ENCODE measurements around the gene MAST1.

MAST1 gene

DNA sequence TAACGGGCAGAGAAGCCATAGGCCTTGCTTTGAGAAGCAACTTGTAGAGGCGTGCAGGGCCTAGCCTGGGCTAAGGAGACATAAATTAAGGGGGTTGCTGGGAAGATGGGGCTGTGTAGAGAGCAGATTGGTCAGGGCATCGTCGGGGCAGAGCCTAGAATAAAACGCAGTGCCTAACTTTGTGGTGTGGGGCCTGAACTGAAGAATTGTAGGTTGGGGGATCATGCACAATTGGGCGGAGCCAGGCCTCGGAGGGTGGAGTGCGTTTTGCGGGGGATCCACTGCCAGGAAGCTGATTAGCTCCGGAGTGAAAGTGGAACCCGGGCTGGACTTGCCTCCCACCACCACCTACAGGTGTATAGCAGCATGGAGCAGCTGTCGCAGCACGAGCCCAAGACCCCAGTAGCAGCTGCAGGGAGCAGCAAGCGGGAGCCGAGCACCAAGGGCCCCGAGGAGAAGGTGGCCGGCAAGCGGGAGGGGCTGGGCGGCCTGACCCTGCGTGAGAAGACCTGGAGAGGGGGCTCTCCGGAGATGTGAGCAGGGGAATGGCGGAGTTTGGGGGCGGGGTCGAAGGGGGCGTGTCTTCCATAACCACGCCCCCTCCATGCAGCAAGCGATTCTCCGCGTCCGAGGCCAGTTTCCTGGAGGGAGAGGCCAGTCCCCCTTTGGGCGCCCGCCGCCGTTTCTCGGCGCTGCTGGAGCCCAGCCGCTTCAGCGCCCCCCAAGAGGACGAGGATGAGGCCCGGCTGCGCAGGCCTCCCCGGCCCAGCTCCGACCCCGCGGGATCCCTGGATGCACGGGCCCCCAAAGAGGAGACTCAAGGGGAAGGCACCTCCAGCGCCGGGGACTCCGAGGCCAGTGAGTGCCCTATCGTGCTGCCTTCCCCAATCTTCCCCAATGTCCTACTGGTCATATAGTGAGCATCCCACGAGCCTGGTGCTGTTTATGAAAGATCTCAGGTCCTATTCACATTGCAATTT, 29.1 kb downstream of the MAST1 start:
- Mint-ChIP-seq H3K9me3 (no peaks in the 10 kb centered on the region), H3K4me1 (ENCODE audit: low read depth) (peaks cover 12% of the 10 kb centered on the region), H3K27me3 (ENCODE audit: low read depth) (no peaks in the 10 kb centered on the region), H3K36me3 (ENCODE audit: low read depth) (peaks cover 7% of the 10 kb centered on the region), H3K4me3 (peak overlapping the region; percentile 56), H3K27ac (peak overlapping the region; percentile 26)

- H3K9me3 Mint-ChIP-seq = no peaks in the 10 kb centered on the region
- no peaks in the 10 kb centered on the region for H3K27me3 Mint-ChIP-seq (ENCODE audit: low read depth)
- peaks cover 11% of the 10 kb centered on the region for H3K36me3 Mint-ChIP-seq (ENCODE audit: low read depth)
- no peak overlapping the region for H3K27ac Mint-ChIP-seq
- peaks cover 12% of the 10 kb centered on the region for H3K4me1 Mint-ChIP-seq (ENCODE audit: low read depth)
- H3K4me3 Mint-ChIP-seq = no peak overlapping the region
Measured at GRCh38 chr19:12868540-12869112, 30.3 kb downstream of the MAST1 start.

DNA sequence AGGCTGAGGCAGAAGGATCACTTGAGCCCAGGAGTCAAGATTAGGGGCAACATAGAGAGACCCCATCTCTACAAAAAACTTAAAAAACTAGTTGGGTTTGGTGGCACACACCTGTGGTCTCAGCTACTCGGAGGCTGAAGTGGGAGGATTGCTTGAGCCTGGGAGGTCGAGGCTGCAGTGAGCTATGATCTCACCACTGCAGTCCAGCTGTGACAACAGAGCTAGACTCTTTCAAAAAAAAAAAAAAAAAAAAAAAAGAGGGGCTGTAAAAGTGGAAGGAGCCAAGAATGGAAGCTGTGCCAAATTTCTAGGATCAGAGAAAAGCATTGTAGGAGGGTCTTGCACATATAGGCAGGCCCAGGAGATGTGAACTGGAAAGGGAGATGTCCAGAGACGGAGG, 33.4 kb downstream of the MAST1 start:
- Mint-ChIP-seq H3K27ac (no peak overlapping the region), H3K4me1 (ENCODE audit: low read depth) (peaks cover 8% of the 10 kb centered on the region), H3K27me3 (ENCODE audit: low read depth) (no peaks in the 10 kb centered on the region), H3K36me3 (ENCODE audit: low read depth) (peaks cover 15% of the 10 kb centered on the region), H3K4me3 (no peak overlapping the region), H3K9me3 (no peaks in the 10 kb centered on the region)

- Mint-ChIP-seq H3K27me3 (ENCODE audit: low read depth) (no peaks in the 10 kb centered on the region), H3K4me3 (no peak overlapping the region), H3K36me3 (ENCODE audit: low read depth) (peaks cover 15% of the 10 kb centered on the region), H3K27ac (no peak overlapping the region), H3K9me3 (no peaks in the 10 kb centered on the region), H3K4me1 (ENCODE audit: low read depth) (peaks cover 4% of the 10 kb centered on the region)
Measured at GRCh38 chr19:12872255-12872654, 33.9 kb downstream of the MAST1 start.

DNA sequence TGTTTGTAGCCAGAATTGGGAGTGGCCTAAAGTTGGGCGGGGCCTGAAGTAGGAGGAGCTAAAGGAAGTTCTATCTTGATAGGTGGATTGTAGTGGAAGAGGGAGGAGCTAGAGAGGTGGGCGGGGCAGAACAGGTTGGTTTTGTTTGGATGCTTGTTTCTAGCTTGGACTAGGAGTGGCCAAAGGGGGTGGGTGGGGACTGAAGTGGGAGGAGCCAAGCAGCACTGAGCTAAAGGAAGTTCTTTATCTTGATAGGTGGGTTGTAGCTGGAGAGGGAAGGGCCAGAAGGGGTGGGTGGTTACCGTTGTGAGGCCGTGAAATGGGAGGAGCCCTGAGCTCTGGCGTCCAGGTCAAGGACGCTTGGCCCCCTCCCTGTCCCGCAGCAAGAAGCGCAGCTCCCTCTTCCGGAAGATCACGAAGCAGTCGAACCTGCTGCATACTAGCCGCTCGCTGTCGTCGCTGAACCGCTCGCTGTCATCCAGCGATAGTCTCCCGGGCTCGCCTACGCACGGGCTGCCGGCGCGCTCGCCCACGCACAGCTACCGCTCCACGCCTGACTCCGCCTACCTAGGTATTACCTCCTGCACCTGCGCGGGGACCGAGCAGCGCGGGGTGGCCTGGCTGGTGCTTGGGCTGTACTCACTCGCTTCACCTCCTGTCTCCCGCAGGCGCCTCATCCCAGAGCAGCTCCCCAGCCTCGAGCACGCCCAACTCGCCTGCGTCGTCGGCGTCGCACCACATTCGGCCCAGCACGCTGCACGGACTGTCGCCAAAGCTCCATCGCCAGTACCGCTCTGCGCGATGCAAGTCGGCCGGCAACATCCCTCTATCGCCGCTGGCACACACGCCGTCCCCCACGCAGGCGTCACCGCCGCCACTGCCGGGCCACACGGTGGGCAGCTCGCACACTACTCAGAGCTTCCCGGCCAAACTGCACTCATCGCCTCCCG, 34.9 kb downstream of the MAST1 start:
- no peak overlapping the region for H3K27ac Mint-ChIP-seq
- no peak overlapping the region for H3K4me3 Mint-ChIP-seq
- no peaks in the 10 kb centered on the region for H3K27me3 Mint-ChIP-seq (ENCODE audit: low read depth)
- peaks cover 17% of the 10 kb centered on the region for H3K36me3 Mint-ChIP-seq (ENCODE audit: low read depth)
- H3K4me1 Mint-ChIP-seq (ENCODE audit: low read depth) = peaks cover 4% of the 10 kb centered on the region
- H3K9me3 Mint-ChIP-seq = no peaks in the 10 kb centered on the region

DNA sequence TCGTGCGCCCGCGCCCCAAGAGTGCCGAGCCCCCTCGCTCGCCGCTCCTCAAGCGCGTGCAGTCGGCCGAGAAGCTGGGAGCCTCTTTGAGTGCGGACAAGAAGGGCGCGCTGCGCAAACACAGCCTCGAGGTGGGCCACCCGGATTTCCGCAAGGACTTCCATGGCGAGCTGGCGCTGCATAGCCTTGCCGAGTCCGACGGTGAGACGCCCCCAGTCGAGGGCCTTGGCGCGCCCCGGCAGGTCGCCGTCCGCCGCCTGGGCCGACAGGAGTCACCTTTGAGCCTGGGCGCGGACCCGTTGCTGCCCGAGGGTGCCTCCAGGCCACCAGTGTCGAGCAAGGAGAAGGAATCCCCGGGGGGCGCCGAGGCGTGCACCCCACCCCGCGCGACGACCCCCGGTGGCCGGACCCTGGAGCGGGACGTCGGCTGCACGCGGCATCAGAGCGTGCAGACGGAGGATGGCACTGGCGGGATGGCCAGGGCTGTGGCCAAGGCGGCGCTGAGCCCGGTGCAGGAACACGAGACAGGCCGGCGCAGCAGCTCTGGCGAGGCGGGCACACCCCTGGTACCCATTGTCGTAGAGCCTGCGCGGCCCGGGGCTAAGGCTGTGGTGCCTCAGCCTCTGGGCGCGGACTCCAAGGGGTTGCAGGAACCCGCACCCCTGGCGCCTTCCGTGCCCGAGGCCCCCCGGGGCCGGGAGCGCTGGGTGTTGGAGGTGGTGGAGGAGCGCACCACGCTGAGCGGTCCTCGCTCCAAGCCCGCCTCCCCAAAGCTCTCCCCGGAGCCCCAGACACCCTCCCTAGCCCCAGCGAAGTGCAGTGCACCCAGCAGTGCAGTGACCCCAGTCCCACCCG, 35.8 kb downstream of the MAST1 start:
- no peaks in the 10 kb centered on the region for H3K9me3 Mint-ChIP-seq
- H3K36me3 Mint-ChIP-seq (ENCODE audit: low read depth) = peaks cover 22% of the 10 kb centered on the region

DNA sequence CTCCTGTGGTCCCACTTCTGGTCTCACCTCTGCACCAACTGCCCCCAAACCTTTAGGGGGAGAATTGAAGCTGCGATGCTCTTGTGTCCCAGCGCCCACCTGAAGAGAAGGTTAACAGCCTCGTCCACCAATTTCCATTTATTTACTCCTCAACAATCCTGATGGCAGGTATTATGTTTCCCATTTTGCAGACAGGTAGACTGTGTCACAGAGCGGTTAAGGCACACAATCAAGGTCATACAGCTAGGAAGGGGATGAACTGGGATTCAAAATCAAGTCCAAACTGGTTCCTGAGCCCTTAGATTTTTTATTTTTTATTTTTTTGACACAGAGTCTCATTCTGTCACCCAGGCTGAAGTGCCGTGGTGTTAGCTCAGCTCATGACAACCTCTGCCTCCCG, 36.8 kb downstream of the MAST1 start:
- no peaks in the 10 kb centered on the region for H3K9me3 Mint-ChIP-seq
- H3K4me1 Mint-ChIP-seq (ENCODE audit: low read depth) = peaks cover 6% of the 10 kb centered on the region
- peaks cover 22% of the 10 kb centered on the region for H3K36me3 Mint-ChIP-seq (ENCODE audit: low read depth)
- H3K27ac Mint-ChIP-seq = no peak overlapping the region
- no peaks in the 10 kb centered on the region for H3K27me3 Mint-ChIP-seq (ENCODE audit: low read depth)
- no peak overlapping the region for H3K4me3 Mint-ChIP-seq

More for the DNA sequence above, 35.8 kb downstream of the MAST1 start:
- H3K27me3 Mint-ChIP-seq (ENCODE audit: low read depth) = no peaks in the 10 kb centered on the region
- H3K4me1 Mint-ChIP-seq (ENCODE audit: low read depth) = peaks cover 5% of the 10 kb centered on the region
- no peak overlapping the region for H3K27ac Mint-ChIP-seq
- H3K4me3 Mint-ChIP-seq = no peak overlapping the region

GRCh38 chr19:12880551-12881171, 42.3 kb downstream of the MAST1 start:
- Mint-ChIP-seq H3K9me3 (no peaks in the 10 kb centered on the region), H3K27ac (peak overlapping the region; percentile 87), H3K4me1 (ENCODE audit: low read depth) (peaks cover 21% of the 10 kb centered on the region)

GRCh38 chr19:12881172-12881808, 43.0 kb downstream of the MAST1 start, which contains the start of gene DNASE2:
Gene DNASE2, minus strand, starts transcription at chr19:12881449. Its CDS starts 74 bp downstream, at chr19:12881375.
- H3K27ac Mint-ChIP-seq = peak within 1 kb of the TSS; percentile 87
- no peaks in the 10 kb centered on the region for H3K27me3 Mint-ChIP-seq (ENCODE audit: low read depth)
- H3K9me3 Mint-ChIP-seq = no peaks in the 10 kb centered on the region
- H3K4me1 Mint-ChIP-seq (ENCODE audit: low read depth) = peaks cover 21% of the 10 kb centered on the region
- H3K4me3 Mint-ChIP-seq = peak within 1 kb of the TSS; percentile 89
- peaks cover 7% of the 10 kb centered on the region for H3K36me3 Mint-ChIP-seq (ENCODE audit: low read depth)

More at GRCh38 chr19:12880551-12881171, 42.3 kb downstream of the MAST1 start:
- Mint-ChIP-seq H3K27me3 (ENCODE audit: low read depth) (no peaks in the 10 kb centered on the region), H3K4me3 (peak overlapping the region; percentile 89), H3K36me3 (ENCODE audit: low read depth) (peaks cover 7% of the 10 kb centered on the region)

GRCh38 chr19:12882589-12882988, 44.3 kb downstream of the MAST1 start:
- H3K27ac Mint-ChIP-seq = no peak overlapping the region
- peaks cover 7% of the 10 kb centered on the region for H3K36me3 Mint-ChIP-seq (ENCODE audit: low read depth)
- H3K9me3 Mint-ChIP-seq = no peaks in the 10 kb centered on the region
- peaks cover 24% of the 10 kb centered on the region for H3K4me1 Mint-ChIP-seq (ENCODE audit: low read depth)
- no peaks in the 10 kb centered on the region for H3K27me3 Mint-ChIP-seq (ENCODE audit: low read depth)
- peak overlapping the region; percentile 89 for H3K4me3 Mint-ChIP-seq

DNA sequence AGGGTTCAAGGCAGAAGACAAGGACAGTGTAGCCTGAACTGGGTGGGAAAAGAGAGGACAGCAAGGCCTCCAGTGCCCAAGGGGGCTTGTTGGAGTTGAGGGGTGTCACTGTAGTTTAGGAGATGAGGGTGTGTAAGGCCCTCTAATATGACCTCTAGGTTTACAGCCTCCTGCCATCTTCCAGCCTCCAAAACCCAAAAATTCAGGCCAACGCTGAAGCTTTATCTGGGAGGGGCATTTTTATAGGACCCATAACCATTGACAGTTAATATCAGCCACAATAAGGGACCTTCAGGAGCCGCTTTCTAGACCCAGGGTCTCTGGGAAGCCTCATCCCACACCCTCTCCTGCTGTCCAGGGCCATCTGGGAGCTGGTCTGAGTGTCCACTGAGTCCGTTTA, 45.9 kb downstream of the MAST1 start:
- no peaks in the 10 kb centered on the region for H3K27me3 Mint-ChIP-seq (ENCODE audit: low read depth)
- H3K36me3 Mint-ChIP-seq (ENCODE audit: low read depth) = no peaks in the 10 kb centered on the region
- H3K4me1 Mint-ChIP-seq (ENCODE audit: low read depth) = peaks cover 23% of the 10 kb centered on the region
- peak overlapping the region; percentile 10 for H3K4me3 Mint-ChIP-seq
- no peaks in the 10 kb centered on the region for H3K9me3 Mint-ChIP-seq
- H3K27ac Mint-ChIP-seq = no peak overlapping the region

- no peak overlapping the region for H3K27ac Mint-ChIP-seq
- peaks cover 23% of the 10 kb centered on the region for H3K4me1 Mint-ChIP-seq (ENCODE audit: low read depth)
- H3K36me3 Mint-ChIP-seq (ENCODE audit: low read depth) = no peaks in the 10 kb centered on the region
- H3K4me3 Mint-ChIP-seq = peak overlapping the region; percentile 90
- no peaks in the 10 kb centered on the region for H3K9me3 Mint-ChIP-seq
- H3K27me3 Mint-ChIP-seq (ENCODE audit: low read depth) = no peaks in the 10 kb centered on the region
Measured at GRCh38 chr19:12884627-12884925, 46.3 kb downstream of the MAST1 start.

Data from T-helper 1 cell treated with Interleukin-12 subunit alpha and Interleukin-12 subunit beta and Interleukin-4 antibody, amounts not matched to agents 30 μg/mL and 1 μg/mL, for 36 hours (primary cell).